ENCODE measurements around the gene EBF4.

The EBF4 gene

GRCh38 chr20:2780948-2781347 is 88.4 kb downstream of the EBF4 start:
- no peak overlapping the region for H3K27ac ChIP-seq
- TF ChIP-seq, protein P1, sequence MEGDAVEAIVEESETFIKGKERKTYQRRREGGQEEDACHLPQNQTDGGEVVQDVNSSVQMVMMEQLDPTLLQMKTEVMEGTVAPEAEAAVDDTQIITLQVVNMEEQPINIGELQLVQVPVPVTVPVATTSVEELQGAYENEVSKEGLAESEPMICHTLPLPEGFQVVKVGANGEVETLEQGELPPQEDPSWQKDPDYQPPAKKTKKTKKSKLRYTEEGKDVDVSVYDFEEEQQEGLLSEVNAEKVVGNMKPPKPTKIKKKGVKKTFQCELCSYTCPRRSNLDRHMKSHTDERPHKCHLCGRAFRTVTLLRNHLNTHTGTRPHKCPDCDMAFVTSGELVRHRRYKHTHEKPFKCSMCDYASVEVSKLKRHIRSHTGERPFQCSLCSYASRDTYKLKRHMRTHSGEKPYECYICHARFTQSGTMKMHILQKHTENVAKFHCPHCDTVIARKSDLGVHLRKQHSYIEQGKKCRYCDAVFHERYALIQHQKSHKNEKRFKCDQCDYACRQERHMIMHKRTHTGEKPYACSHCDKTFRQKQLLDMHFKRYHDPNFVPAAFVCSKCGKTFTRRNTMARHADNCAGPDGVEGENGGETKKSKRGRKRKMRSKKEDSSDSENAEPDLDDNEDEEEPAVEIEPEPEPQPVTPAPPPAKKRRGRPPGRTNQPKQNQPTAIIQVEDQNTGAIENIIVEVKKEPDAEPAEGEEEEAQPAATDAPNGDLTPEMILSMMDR (conservative IDR thresholded peaks at IDR 0.05) = peak; percentile 21; the same call in 1 of the 2 replicates
- no peak for TF ChIP-seq ZFX (IDR thresholded peaks at IDR 0.05)

DNA sequence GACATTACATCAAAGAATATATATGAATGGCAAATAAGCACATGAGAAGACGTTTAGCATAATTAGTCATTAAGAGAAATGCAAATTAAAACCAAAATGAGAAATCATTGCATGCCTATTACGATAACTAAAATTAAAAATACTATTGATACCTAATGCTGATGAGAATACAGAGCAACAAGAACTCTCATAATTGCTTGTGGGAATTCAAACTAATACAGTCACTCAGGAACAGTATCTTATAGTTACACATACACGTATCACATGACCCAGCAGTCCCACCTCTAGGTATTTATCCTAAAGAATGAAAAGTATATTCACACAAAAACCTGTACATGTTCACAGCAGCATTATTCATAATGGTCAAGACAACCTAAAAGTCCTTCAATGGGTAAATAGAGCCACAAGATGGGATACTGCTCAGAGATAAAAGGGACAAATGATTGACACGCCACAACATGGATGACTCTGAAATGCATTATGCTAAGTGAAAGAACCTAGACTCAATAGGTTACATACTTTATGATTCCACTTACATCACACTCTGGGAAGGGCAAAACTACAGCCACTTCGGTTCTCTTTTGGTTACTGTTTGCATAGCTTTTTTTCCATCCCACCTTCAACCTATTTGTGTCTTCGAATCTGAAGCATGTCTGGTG is 91.5 kb downstream of the EBF4 start:
- TF ChIP-seq ZFX (IDR thresholded peaks at IDR 0.05) = no peak
- TF ChIP-seq, protein P1 (conservative IDR thresholded peaks at IDR 0.05) = no peak
- H3K27ac ChIP-seq = no peak overlapping the region

DNA sequence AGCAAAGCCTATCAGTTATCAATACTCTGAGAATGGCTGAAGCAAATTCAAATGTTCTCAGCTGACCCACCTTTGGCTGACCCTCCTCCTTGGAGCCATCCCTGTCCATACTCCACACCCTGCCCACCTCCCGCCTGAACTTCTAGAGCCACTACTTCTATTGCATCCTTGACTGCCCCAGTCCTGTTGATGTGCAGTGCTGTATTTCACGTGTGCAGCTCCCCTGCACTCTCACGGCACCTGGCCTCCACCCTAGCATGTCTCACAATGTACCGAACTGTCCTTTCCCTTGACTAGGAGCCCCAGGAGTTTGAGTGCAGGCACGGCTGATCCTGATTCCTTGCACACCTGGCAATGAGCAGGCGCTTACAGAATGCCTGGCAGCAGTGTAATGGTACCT is 100.9 kb downstream of the EBF4 start:
- no peak overlapping the region for H3K27ac ChIP-seq
- TF ChIP-seq, protein P1 (conservative IDR thresholded peaks at IDR 0.05) = no peak
- TF ChIP-seq ZFX (IDR thresholded peaks at IDR 0.05) = no peak

GRCh38 chr20:2794202-2794748 is 101.7 kb downstream of the EBF4 start:
- no peak overlapping the region for H3K27ac ChIP-seq

GRCh38 chr20:2794866-2795447 is 102.4 kb downstream of the EBF4 start:
- no peak for TF ChIP-seq ZFX (IDR thresholded peaks at IDR 0.05)
- TF ChIP-seq, protein P1 (conservative IDR thresholded peaks at IDR 0.05) = no peak

More at GRCh38 chr20:2794202-2794748, 101.7 kb downstream of the EBF4 start:
- TF ChIP-seq, protein P1 (conservative IDR thresholded peaks at IDR 0.05) = no peak
- TF ChIP-seq ZFX (IDR thresholded peaks at IDR 0.05) = no peak

DNA sequence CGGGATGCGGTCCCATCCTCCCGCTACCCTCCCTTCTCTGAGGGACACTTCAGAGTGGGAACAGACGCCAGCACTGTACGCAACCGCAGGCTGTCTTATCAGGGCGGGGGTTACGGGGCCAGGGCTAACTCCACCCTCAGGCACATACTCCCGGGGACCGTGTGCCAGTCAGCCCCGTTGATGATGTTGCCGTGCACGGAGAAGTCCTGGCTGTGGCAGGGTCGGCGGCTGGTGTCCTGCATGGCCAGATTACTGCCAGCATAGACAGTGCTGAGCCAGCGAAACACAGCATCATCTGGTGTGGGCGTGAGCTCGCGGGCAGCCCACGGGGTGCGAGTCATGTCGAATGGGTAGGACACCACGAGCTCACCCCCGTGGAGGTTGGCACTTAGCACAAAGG is 102.9 kb downstream of the EBF4 start:
- no peak overlapping the region for H3K27ac ChIP-seq
- TF ChIP-seq, protein P1 (conservative IDR thresholded peaks at IDR 0.05) = no peak
- TF ChIP-seq ZFX (IDR thresholded peaks at IDR 0.05) = no peak

More at GRCh38 chr20:2794866-2795447, 102.4 kb downstream of the EBF4 start:
- no peak overlapping the region for H3K27ac ChIP-seq

- TF ChIP-seq ZFX (IDR thresholded peaks at IDR 0.05) = no peak
- TF ChIP-seq, protein P1 (conservative IDR thresholded peaks at IDR 0.05) = no peak
- H3K27ac ChIP-seq = no peak overlapping the region
Observed at GRCh38 chr20:2796011-2796660, 103.6 kb downstream of the EBF4 start.

All from C4-2B (cell line).